NCI-H460 (cell line): Measurements from ENCODE around the gene ANKRD39. TPM values are rescaled to one million over a fixed set of nuclear protein-coding genes. Genes with fewer than 3 reads are reported as not detected.

Experiments
- DNase-seq: peaks from one replicate; pipeline ENCODE4 v3.0.0-alpha.2; 2016; ENCODE audit warnings: low read depth; ENCODE audit errors: extremely low read depth
- total RNA-seq: library from RNA; depleted of rRNA; stranded (reverse); fragments of >200 nt; shearing (Covaris generic); gene quantifications from 2 replicates; pipeline ENCODE4 v1.2.3, GENCODE V29; 2014

ANKRD39 gene
- total RNA-seq, 1 experiment from 2014 or later, result 15.1 TPM

DNA sequence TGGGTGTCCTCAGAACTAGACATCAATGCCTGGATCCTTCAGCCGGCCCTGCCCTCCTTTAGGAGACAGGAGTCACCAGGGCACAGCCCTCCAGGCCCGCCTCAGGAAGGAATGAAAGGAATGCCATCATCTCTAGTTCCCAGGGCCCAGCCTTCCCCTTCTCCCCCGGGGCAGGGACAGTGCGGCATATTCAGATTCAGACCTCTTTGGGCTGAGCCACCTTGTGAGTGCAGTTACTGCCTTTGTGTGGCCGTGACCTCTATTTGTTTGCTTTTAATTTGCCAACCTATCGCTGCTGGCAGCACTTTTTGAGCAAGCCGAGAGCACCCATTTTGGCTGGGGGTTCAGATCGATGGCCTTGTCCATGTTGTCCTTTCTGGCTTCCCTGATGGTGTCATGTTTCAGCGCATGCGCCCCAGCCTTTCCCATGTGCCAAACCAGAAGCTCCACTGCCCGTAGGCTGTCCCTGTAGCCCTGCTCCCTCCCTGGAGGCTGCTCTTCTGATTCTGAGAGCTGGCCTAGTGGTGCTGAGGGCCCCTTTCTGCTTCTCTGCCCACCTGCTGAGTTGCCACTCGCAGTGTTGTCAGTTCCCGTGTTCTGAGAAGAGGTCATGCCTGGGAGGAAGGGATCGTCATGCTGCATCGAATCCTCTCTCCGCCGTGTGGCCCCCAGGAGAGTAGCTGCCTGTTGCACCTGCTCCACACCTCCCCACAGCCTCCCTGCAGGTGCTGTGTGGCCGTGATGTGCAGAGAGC, 24.9 kb downstream of the ANKRD39 start:
- peak; percentile 77 for DNase-seq

DNA sequence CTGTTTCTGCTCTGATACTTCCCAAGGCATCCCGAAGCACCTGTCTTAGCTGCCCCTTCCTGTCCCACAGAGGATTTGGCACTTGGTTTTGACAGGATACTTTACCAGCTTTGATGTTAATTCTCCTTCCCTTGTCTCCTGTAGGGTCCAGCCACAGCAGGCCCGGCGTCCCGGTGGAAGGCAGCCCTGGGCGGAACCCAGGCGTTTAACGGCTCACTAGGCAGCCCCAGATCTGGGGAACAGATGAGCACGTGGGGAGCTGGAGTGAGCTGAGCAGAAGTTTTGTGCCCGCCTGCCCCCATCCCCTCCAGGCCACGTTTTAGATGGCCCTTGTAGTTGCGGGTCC, 25.4 kb downstream of the ANKRD39 start:
- DNase-seq, result no peak

DNA sequence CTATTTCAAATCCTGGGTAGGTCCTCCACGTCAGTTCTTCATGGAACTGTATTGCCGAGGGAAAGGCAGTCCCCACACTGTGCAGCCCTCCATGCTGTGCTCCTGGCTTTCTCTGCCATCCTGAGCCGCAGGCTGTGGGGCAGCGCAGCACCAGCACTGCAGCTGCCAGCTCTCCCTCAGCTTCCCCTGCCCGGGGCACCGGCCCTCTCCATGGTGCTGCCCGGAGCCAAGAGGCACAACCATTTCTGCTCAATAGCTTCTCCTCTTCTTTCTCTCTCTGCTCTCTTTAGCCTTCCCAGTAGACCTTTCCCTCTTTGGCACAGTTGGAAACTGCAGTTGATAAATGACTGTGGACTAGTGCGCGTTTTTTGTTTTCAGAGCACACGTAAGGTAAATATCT, 26.1 kb downstream of the ANKRD39 start:
- no peak for DNase-seq

DNA sequence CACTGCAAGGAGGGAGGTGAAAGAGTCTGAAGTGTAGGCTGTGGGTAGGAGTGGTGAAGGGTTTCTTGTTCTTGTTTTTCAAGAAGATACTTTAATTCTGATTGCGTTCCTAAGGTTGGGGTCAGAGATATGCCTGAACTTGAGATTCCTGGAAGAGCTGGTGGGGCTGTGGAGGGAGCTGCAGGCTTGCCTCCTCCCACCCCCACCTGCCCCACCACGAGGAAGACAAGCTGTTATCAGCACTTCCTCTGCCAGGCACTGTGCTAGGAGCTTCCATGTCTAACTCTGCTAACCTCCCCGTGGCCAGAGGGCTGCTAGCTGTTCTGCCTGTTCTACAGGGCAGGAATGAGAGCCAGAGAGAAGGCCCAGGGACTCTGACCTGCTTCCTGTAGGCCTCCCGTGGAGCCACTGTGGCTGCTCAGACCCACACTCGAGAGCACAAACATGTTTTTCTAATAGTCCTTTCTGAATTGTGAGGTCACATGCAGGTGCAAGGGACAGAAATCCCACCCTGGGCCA, 27.7 kb downstream of the ANKRD39 start:
- no peak for DNase-seq

DNA sequence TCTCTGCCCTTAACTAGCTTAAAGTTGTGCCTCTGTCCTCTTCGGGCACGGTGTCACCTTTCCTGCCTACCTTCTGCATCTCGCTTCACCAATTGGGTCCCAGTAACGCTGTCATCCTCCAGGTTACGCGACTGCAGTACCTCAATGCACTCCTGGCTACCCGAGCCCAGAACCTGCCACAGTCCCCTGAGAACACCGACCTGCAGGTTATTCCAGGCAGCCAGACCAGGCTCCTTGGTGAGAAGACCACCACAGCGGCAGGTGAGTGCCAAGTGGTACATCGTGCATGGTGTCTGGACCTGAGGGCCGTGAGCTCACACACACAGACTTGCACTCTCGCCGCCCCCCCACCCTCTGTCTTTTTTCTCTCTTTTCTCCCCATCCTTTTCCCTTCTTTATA, 28.9 kb downstream of the ANKRD39 start:
- DNase-seq, result no peak

DNA sequence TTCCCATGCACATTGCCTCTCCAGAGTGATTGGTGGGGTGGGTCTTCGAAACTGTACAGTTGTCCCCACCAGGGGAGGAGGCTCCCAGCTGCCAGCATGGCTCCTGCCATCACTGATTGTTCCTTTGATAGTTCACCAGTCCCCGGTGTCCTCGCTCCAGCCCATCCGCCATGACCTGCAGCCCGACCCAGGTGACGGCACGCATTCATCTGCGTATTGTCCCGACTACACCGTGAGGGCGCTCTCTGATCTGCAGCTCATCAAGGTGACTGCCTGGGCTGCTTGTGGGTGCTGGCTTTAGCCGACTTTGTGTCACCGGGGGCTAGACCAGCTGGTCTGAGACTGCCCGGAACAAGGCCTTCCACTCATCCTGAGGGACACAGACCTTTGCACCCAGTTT, 29.4 kb downstream of the ANKRD39 start:
- DNase-seq, result no peak

DNA sequence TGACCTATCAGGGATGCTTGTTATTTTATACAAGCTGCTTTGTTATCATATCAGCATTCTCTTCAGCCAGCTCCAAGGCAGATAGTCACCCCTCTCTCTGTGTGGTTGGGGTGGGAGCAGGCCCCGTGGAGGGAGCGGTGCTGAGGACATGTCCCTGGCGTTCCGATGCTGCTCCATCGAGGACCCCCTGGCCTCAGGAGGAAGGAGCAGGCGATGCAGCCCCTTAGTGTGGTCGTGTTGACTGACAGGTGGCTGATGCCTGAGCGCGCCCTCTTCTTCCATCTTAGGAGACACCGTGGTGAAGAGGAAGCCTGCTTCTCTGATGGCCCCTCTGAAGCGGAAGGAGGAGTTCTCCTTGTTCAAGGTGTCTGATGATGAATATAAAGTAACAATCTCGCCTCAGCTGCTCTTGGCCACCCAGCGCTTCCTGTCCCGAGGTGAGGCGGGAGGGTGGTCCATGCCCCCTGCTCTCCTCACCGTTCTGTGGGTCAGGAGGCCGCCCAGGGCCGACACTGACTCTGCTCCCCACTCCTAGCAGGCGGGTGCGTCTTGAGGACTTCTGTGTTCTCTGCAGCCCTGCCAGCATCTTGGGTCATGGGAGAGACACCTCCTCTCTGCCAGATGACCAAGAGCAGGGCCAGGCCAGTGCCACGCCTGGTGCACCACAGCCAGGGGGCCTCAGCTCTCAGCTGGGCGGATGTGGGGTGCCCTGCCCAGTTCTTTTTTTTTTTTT, 31.1 kb downstream of the ANKRD39 start:
- DNase-seq, result no peak

DNA sequence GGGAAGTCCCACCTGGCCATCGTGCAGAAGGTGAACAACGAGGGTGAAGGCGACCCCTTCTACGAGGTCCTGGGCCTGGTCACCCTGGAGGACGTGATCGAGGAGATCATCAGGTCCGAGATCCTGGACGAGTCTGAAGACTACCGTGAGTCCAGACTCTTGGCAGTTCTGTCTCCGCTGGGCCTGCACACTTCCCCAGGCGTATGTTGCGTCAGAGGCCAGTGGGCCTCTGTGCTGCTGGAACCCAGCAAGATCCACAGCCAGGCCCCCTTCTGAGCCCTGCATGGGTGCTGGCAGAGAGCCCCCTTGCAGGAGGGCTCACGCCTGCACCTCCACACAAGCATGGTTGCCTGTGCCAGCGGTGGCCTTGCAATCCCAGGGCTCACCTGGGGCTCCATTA, 32.8 kb downstream of the ANKRD39 start:
- no peak for DNase-seq

DNA sequence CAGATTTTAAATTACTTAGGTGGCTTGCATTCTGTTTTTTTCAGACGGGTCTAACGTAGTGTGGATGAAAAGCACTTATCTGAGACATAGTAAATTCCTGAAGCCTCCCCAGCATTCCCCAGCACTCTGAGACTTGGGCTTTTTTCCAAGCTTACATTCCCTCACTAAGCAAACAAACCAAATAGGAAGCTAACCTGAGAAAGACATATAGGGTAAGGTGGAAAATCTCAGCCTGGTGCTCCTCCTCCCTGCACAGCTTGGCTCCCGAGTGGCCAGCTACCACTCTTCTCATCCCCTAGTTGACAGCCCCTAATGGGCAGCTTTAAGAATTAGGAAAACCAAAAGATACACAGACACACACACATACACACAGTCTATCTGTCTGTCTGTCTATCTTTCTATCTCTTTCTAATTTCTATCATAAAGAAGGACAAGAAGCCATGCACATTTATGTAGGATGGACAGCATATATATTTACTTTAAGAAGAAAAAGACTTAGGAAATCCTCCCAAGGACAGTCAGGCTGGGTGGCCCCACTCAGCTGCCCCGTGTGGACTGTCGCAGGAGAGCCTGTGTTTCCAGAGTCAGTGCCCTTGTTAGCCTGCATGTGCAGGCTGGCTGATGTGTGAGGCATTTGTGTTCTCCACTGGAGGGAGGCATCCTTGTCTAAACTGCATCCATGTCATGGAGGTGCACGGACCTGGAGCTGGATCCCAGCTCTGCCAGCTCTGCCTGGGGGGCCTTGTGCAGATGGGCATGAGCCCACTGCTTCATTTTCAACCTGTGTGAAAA, 33.5 kb downstream of the ANKRD39 start:
- no peak for DNase-seq

DNA sequence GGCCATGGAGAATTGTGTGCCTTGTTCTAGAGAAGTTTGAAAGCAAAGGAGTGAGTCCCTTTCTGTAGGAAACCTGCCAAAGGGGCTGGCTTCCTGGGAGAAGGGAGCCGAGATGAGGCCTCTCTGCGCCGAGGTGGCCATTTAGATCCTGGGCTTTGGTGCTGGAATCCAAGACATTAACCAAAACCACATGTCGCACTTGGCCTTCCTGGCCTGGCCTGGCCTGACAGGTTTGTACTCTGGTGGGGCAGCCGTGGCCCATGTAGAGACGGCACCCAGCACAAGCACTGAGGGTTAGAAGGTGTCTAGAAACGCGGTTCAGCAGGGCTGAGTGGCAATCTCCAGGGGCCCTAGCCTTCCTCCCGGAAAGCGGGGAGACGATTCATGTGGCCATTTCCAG, 34.6 kb downstream of the ANKRD39 start:
- no peak for DNase-seq

DNA sequence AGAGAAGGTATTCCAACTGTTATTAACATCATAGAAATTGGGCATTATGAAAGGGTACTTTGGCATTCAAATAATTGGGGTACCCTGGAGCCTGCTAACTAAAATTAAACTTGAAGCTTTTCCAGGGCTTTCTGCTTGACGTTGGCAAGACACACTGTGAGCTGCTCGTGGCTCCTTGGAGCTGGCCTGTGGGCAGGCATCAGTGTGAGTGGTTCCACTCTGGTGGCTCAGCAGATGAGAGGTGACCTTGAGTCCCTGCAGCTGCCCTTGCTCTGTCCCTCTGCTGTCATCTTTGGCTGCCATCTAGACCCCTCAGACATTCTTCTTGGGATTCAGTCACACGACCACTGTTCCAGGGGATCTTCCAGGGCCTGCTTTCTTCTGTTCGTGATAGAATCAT, 35.0 kb downstream of the ANKRD39 start:
- no peak for DNase-seq

DNA sequence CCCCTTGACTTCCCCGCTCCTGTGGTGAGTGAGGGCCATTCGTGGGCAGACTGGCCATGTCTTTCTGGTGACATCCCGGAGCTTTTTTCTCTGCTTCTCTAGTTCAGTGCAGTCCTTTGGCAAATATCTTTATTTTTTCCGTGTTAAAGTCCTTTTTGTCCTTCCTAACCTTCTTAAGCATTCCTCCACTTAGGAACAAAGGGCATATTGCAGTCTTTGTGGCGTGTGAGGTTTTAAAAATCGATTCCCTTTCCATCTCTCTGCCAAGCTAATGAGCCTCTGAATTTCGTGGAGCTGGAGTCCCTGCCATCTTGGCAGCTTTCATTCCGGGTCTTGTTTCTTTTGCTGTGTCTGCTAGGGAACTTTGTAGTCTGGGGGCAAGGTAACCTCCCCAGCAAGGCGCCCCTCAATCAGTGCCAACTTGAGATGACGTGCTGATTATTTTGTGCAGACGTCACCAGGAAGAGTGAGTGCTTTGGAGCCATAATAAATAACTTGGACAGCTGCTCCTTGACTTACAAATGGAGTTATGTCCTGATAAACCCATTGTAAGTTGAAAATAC, 36.6 kb downstream of the ANKRD39 start:
- no peak for DNase-seq

DNA sequence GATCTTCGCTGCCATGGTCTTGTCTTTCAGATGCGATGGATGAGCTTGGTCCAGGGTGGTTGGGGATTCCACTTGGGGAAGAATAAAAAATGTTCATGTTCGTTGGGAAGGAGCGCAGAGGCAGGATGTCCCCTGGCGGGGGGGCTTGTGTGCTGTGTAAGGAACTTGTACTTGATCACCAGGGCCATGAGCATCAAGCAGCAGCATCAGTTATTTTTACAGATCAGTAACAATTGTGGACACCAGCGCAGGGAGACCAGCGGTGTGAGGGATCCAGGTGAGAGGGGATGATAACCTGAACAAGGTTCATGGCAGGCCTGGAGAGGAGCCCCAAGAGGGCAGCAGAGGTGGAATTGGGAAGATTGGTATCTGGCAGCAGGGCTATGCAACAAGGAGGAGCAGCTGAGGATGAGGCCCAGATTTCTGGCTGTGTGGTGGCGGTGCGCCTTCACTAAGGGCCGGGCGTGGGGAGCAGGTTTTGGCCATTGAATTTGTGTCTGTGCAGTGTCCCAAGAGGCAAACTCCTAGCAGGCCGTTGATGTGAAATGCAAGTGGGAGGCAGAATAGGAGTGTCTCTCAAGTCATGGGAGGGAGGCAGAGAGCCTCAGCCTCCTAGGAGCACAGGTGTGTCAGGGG, 37.8 kb downstream of the ANKRD39 start:
- no peak for DNase-seq

DNA sequence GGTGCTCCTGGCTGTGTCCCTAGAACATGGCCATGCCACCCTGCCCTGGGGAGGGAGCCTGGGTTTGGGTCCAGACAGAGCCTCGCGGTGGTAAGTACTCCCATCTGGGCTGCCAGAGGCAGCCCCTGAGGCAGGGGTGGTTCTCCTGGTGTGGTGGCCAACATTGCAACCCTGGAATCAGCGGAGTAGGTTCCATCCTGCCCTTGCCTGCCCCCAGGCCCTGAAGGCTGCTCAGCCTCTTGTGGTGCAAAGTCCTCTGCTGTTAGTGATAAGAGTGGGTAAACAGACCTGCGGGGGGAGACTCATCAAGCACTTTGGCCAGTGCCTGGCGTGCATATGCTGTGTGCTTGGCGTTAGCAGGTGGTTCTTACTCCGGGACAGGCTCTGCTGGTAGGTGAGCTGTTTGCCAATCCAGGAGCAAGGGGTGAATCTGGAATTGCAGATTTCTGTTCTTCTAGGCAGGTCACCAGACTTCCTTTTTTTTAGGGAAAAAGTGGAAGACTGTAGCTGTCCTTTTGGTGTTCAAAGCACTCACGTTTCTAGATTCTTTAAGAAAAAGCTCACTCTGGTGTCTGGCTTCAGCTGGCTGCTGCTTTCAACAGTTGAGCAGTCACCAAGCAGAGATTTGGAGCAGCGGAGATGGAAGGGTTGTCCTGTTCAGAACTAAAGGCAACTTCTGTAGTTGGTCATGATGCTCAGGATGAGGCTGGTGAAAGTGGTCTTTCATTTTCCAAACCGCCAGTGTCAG, 38.5 kb downstream of the ANKRD39 start:
- DNase-seq, result no peak

DNA sequence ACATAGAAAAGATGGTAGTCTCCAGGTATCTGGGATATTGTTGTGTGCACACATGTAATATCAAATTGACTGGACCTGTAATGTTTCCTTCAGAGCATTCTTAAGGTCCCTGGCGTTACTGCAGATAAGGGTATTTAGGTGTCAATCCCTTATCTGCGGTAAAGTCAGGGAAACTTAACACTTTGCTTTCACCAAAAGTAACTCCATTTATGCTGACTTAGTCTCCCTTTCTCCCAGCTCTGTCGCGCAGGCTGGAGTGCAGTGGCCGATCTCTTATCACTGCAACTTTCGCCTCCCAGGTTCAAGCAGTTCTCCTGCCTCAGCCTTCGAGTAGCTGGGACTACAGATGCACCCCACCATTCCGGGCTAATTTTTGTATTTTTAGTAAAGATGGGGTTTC, 39.9 kb downstream of the ANKRD39 start:
- no peak for DNase-seq

DNA sequence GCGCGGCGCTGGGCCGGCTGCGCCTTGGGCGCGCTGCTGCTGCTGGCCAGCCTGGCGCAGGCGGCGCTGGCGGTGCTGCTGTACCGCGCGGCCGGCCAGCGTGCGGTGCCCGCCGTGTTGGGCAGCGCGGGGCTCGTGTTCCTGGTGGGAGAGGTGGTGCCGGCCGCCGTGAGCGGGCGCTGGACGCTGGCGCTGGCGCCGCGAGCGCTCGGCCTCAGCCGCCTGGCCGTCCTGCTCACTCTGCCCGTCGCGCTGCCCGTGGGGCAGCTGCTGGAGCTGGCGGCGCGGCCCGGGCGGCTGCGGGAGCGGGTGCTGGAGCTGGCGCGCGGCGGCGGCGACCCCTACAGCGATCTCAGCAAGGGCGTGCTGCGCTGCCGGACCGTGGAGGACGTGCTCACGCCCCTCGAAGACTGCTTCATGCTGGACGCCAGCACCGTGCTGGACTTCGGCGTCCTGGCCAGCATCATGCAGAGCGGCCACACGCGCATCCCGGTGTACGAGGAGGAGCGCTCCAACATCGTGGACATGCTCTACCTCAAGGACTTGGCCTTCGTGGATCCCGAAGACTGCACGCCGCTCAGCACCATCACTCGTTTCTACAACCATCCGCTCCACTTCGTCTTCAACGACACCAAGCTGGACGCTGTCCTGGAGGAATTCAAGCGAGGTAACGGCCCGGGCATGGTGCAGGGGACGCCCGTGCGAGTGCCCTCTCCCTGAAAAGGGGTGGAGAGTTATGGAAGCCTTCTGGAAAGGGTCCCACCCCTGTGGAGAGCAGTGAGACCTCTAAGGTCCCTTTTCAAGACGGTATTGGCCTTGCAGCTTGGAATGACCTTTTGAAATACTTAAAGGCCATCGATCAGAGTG, 40.7 kb downstream of the ANKRD39 start:
- DNase-seq, result no peak

DNA sequence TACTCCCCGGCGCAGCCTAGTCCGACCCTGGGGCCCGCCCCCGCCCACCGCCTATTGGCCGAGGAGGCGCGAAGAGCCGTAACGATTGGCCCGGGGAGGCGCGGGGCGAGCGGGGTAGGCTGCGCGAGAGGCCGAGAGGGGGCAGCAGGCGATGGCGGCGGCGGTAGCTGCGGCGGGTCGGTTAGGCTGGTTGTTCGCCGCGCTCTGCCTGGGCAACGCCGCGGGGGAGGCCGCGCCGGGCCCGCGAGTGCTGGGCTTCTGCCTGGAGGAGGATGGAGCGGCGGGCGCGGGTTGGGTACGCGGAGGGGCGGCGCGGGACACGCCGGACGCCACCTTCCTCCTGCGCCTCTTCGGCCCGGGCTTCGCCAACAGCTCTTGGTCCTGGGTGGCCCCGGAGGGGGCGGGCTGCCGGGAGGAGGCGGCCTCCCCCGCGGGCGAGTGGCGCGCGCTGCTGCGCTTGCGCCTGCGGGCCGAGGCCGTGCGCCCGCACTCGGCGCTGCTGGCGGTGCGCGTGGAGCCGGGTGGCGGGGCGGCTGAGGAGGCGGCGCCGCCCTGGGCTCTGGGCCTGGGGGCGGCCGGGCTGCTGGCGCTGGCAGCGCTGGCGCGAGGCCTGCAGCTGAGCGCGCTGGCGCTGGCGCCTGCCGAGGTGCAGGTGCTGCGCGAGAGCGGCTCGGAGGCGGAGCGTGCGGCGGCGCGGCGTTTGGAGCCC, 41.5 kb downstream of the ANKRD39 start, which contains the start of gene CNNM3:
TSS of gene CNNM3 (plus strand) at position 142 of the 709 bp plus-strand sequence. CDS start at position 152, 10 bp downstream.
- peak; percentile 92 for DNase-seq
